GM12878 (cell line): Measurements from ENCODE around the gene SLC6A20. TPM values are rescaled to one million over a fixed set of nuclear protein-coding genes. Genes with fewer than 3 reads are reported as not detected.

Experiments
- ATAC-seq: fragments of 200-7000 bp; cut with Tn5 transposase; 3 replicates; pipeline ENCODE4 v1.9.1; 2020; ENCODE audit warnings: mild to moderate bottlenecking, moderate library complexity
- BruUV-seq: library from RNA; stranded (reverse); fragments of 400-500 nt; replicated peaks from 2 replicates; lab custom pipeline; 2021; lab: Mats Ljungman, UMichigan
- CTCF ChIA-PET: fragments of 300-600 bp; sonication (Branson Sonifier 250); formaldehyde crosslinking; extraction: SDS; loops from one replicate; lab custom pipeline; 2021; ENCODE audit warnings: inconsistent platforms; lab: Yijun Ruan, JAX
- POLR2A ChIA-PET: fragments of 350-600 bp; formaldehyde crosslinking; extraction: SDS; loops from one replicate; lab custom pipeline; 2021; ENCODE audit warnings: inconsistent platforms; lab: Charles Lee
- RAD21 ChIA-PET: fragments of 300-600 bp; sonication (Branson Sonifier 250); formaldehyde crosslinking; loops from one replicate; lab custom pipeline; 2023; ENCODE audit warnings: antibody characterized with exemption; ENCODE audit not compliant: unreplicated experiment; lab: Charles Lee
- SMC1A ChIA-PET: fragments of 300-600 bp; sonication (Branson Sonifier 250); formaldehyde crosslinking; loops from one replicate; lab custom pipeline; 2023; ENCODE audit not compliant: unreplicated experiment, uncharacterized antibody; lab: Charles Lee
- DNase-seq: peaks from one replicate; pipeline ENCODE4 v3.0.0-alpha.2; 2011; ENCODE audit warnings: low read depth, low spot score
- FAIRE-seq: peaks from 3 replicates; lab custom pipeline; 2011; peaks lifted over from hg19 to GRCh38; lab: Jason Lieb, UNC
- H2AFZ ChIP-seq: 2 replicates; pipeline ENCODE4 v1.6.0; 2011; ENCODE audit warnings: low read depth, low read length, control low read depth; ENCODE audit not compliant: control insufficient read depth
- H3K27ac ChIP-seq: 2 replicates; pipeline ENCODE4 v1.5.1; 2011; ENCODE audit warnings: control low read depth; ENCODE audit not compliant: control insufficient read depth, insufficient read depth
- H3K27me3 ChIP-seq, 2 experiments: replicated peaks in 1 of 2; 2 replicates each; pipeline versions ENCODE4 v1.6.0 to v1.6.1; 2011; ENCODE audit warnings: low read length in 1 of 2; ENCODE audit not compliant: control insufficient read depth in 2 of 2, insufficient read depth in 2 of 2
- H3K36me3 ChIP-seq, 2 experiments: 2 replicates each; pipeline ENCODE4 v1.5.1; 2011; ENCODE audit warnings: low read length in 1 of 2; ENCODE audit not compliant: control insufficient read depth in 2 of 2, insufficient read depth in 2 of 2
- H3K4me1 ChIP-seq: 2 replicates; pipeline ENCODE4 v1.6.1; 2011; ENCODE audit warnings: mild to moderate bottlenecking, low read length, moderate library complexity, mixed read lengths; ENCODE audit not compliant: control insufficient read depth, insufficient read depth
- H3K4me2 ChIP-seq: 2 replicates; pipeline ENCODE4 v1.6.0; 2011; ENCODE audit warnings: control low read depth; ENCODE audit not compliant: control insufficient read depth, insufficient read depth
- H3K4me3 ChIP-seq: fragments of 200-600 bp; sonication (generic); 2 replicates; pipeline ENCODE4 v1.5.1; 2016
- H3K79me2 ChIP-seq: 2 replicates; pipeline ENCODE4 v1.6.0; 2011; ENCODE audit warnings: low read length; ENCODE audit not compliant: control insufficient read depth, insufficient read depth
- H3K9ac ChIP-seq: 2 replicates; pipeline ENCODE4 v1.8.0; 2011; ENCODE audit warnings: low read length, control low read depth, mixed read lengths; ENCODE audit not compliant: control insufficient read depth, insufficient read depth
- H3K9me3 ChIP-seq: replicated peaks from 3 replicates; pipeline ENCODE4 v1.5.1; 2011; ENCODE audit warnings: mild to moderate bottlenecking, low read length; ENCODE audit not compliant: control insufficient read depth, insufficient read depth
- H4K20me1 ChIP-seq: 2 replicates; pipeline ENCODE4 v1.6.0; 2011; ENCODE audit not compliant: control insufficient read depth, insufficient read depth
- CREB1 ChIP-seq: IDR thresholded peaks from 2 replicates; pipeline ENCODE4 v1.6.1; 2012; ENCODE audit warnings: low read depth, mild to moderate bottlenecking, inconsistent platforms
- LARP7 ChIP-seq: fragments of 450-650 bp; IDR thresholded peaks from 2 replicates; pipeline ENCODE4 v1.6.1; 2017; ENCODE audit warnings: mild to moderate bottlenecking
- MLLT1 ChIP-seq: fragments of 450-650 bp; IDR thresholded peaks from 2 replicates; pipeline ENCODE4 v1.6.1; 2016; ENCODE audit warnings: mild to moderate bottlenecking
- RCOR1 ChIP-seq: conservative IDR thresholded peaks from 2 replicates; pipeline ENCODE4 v1.6.1; 2012; ENCODE audit warnings: low read depth, low read length, improper control_type of control experiment
- SMAD1 ChIP-seq: fragments of 450-650 bp; IDR thresholded peaks from 2 replicates; pipeline ENCODE4 v1.6.1; 2018; ENCODE audit warnings: mild to moderate bottlenecking, low read depth; ENCODE audit not compliant: partially characterized antibody
- ZNF622 ChIP-seq: fragments of 450-650 bp; IDR thresholded peaks from 2 replicates; pipeline ENCODE4 v1.6.1; 2017; ENCODE audit warnings: mild to moderate bottlenecking, inconsistent platforms
- WGBS: methylation state at CpG from one replicate; pipeline ENCODE4 v1.1.6; 2016; ENCODE audit warnings: low lambda C conversion rate; ENCODE audit not compliant: insufficient replicate concordance, insufficient coverage; ENCODE audit errors: missing lambda C conversion rate; 5-methylcytosine and 5-hydroxymethylcytosine counted together
- in situ Hi-C: fragments of 300-500 bp; cut with MboI; formaldehyde crosslinking; loops from 9 replicates; pipeline ENCODE4 v1.14.3; 2018; ENCODE audit warnings: mixed read lengths
- intact Hi-C: fragments of 100-400 bp; cut with micrococcal nuclease; formaldehyde crosslinking; loops from one replicate; pipeline ENCODE4 v1.14.2; 2022; ENCODE audit not compliant: unreplicated experiment
- polyA plus RNA-seq, 11 experiments: library from polyadenylated mRNA; depleted of rRNA in 4 of 11; unstranded in 6 of 11; stranded (reverse) in 5 of 11; fragments of >200 nt; fragmentation: Nextera tagmentation in 4 of 11; fragmentation: Illumina TruSeq in 1 of 11; extraction: Ambion mirVana in 4 of 11; extraction: Trizol in 1 of 11; gene quantifications; 1 replicate in 1 of 11; 2 replicates in 10 of 11; pipeline versions ENCODE4 v1.2.1 to v1.2.3, GENCODE V29; 2011 to 2016; ENCODE audit warnings: inconsistent platforms in 2 of 11, missing spikeins in 2 of 11, low read depth in 1 of 11
- total RNA-seq, 4 experiments: library from RNA; depleted of rRNA in 3 of 4; stranded (reverse); fragments of >200 nt in 3 of 4; fragmentation: Illumina TruSeq in 1 of 4; extraction: Trizol in 1 of 4; gene quantifications; 2 replicates each; pipeline versions ENCODE4 v1.2.1 to v1.2.3, GENCODE V29; 2013 to 2021
- TF ChIP-seq, protein P1 (sequence below): fragments of 450-650 bp; IDR thresholded peaks from 2 replicates; pipeline ENCODE4 v1.6.1; 2016; ENCODE audit warnings: mild to moderate bottlenecking

Gene SLC6A20
- total and polyA plus RNA-seq, 10 of the 15 experiments (the other 5 are each of a cell fraction or from before 2014, with no cell fraction given): 0.31 to 4.1 (median 1.1) TPM

DNA sequence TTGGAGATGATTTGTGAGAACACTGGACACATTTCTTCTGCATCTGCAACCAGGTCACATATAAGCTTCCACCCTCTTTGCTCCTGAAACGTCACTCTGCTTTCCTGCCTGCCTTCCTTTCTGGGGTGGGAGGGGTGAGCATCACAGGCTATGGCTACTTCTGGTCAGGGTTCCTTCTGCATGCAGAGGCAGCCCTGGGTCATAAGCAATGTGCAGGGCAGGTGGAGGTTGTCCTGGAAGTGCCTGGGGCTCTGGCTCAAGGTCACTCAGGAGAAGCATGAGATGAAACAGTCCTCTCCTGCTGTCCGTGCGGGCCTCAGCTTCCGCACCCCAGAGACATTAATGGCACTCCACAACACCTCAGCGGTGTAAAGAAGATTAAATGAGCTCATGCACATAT is 15.1 kb downstream of the SLC6A20 start:
- ChIA-PET CTCF (interaction anchor here (0.6 to 1.0 kb wide), 2 partner anchors 13 to 97 kb away, joined by 3 read pairs; no protein-coding TSS in a partner anchor), RAD21 (interaction anchor here (1.0 kb wide), 1 partner anchor 297 kb away, joined by 3 read pairs; no protein-coding TSS in a partner anchor), SMC1A (no interaction called here), POLR2A (no interaction called here)
- H3K27ac ChIP-seq: no peak overlapping the region
- H3K79me2 ChIP-seq: no peaks in the 10 kb centered on the region
- no peaks in the 10 kb centered on the region for H3K4me1 ChIP-seq
- in situ Hi-C loops: no loop called here
- no peaks in the 10 kb centered on the region for H3K9me3 ChIP-seq
- intact Hi-C loops: no loop called here
- H2AFZ ChIP-seq: no peak overlapping the region
- no peak overlapping the region for H3K9ac ChIP-seq
- TF ChIP-seq MLLT1: no peak
- no peak for TF ChIP-seq CREB1
- WGBS: 68% methylated on average over 5 of the region's 5 CpGs
- H4K20me1 ChIP-seq: no peaks in the 10 kb centered on the region
- DNase-seq (no peak), ATAC-seq (no peak), FAIRE-seq (no peak)
- no peaks in the 10 kb centered on the region for H3K36me3 ChIP-seq
- BruUV-seq: no TSS peak
- H3K27me3 ChIP-seq: 0 out of 4 replicates have a peak, but pooled peaks cover 0 to 3% of the 10 kb centered on the region in 2 experiments
- H3K4me3 ChIP-seq: no peak overlapping the region
- no peak overlapping the region for H3K4me2 ChIP-seq

DNA sequence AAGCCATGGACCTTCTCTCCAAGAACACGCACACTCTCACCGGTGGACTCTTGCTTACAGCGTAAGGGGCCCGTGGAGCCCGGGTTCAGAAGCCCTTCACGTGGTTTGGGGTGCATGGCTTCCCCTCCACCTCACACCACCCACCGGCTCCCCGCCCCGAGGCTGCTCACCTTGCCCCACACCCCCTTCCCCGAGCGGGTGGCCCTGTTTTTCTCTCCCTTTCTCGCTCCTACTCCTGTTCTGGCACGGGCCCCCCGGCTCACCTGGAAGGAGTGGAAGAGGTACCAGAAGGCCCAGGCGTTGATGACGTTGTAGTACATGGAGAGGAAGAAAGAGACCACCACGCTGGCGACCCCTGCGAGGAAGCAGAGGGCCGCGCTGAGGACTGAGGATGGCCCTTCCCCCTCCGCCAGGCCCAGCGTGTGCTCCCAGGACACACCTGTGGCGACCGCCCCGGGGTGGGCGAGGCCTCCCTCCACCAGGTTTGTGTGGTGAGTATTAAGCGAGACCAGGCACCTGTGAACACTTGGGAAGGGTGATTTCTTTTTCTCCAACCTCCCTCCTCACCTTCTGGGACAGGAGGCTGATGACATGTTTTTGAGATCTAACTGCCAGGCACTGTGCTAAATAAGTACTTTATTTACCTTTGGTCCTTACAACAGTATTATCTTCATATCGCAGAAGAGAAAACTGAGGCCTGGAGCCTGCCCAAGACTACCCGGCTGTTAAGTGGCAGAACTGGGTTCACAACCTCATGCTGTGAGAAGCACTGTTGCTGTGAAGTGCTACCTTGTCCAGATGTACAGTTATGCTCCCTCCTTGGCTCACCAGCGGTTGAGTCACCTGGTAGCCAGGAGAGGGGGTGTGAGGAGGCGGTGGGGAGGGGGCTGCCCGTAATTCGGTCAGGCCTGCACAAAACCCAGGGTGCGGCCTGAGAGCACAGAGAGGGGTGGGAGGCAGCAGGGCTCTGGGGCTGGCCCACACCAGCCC is 16.3 kb downstream of the SLC6A20 start:
- WGBS: 57% methylated on average over 28 of the region's 35 CpGs
- Histone ChIP-seq H3K4me2 (no peak overlapping the region), H3K27me3 (0 out of 4 replicates have a peak, but pooled peaks cover 0 to 3% of the 10 kb centered on the region in 2 experiments), H3K9me3 (no peaks in the 10 kb centered on the region), H3K4me1 (no peaks in the 10 kb centered on the region), H3K4me3 (no peak overlapping the region), H3K79me2 (no peaks in the 10 kb centered on the region), H3K27ac (no peak overlapping the region), H3K9ac (no peak overlapping the region), H3K36me3 (no peaks in the 10 kb centered on the region), H4K20me1 (no peaks in the 10 kb centered on the region), H2AFZ (no peak overlapping the region)
- ChIA-PET RAD21 (interaction anchor here (0.7 kb wide), 1 partner anchor 104 kb away, joined by 3 read pairs; no protein-coding TSS in a partner anchor), SMC1A (no interaction called here), CTCF (interaction anchor here (0.7 kb wide), 1 partner anchor 19 kb away, joined by 3 read pairs; no protein-coding TSS in a partner anchor), POLR2A (no interaction called here)
- no peak for DNase-seq
- no peak for FAIRE-seq
- TF ChIP-seq, protein P1, sequence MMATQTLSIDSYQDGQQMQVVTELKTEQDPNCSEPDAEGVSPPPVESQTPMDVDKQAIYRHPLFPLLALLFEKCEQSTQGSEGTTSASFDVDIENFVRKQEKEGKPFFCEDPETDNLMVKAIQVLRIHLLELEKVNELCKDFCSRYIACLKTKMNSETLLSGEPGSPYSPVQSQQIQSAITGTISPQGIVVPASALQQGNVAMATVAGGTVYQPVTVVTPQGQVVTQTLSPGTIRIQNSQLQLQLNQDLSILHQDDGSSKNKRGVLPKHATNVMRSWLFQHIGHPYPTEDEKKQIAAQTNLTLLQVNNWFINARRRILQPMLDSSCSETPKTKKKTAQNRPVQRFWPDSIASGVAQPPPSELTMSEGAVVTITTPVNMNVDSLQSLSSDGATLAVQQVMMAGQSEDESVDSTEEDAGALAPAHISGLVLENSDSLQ: no peak
- no peak for TF ChIP-seq ZNF622
- no peak for TF ChIP-seq LARP7
- TF ChIP-seq RCOR1: no peak
- no peak for TF ChIP-seq SMAD1
- in situ Hi-C loops (no loop called here), intact Hi-C loops (no loop called here)
- no TSS peak for BruUV-seq
- no peak for ATAC-seq
